ENCODE data around the gene ORM2.

The ORM2 gene

GRCh38 chr9:114291064-114291474 lies 38.6 kb upstream of the ORM2 start:
- in situ Hi-C loops (cut with HindIII; ENCODE audit: low sequenced_read_pairs): loop anchor here (25.0 kb wide), 1 partner anchor 204 kb away; the partner anchor contains the start of genes AMBP and KIF12

- in situ Hi-C loops (cut with HindIII; ENCODE audit: low sequenced_read_pairs): loop anchor here (25.0 kb wide), 1 partner anchor 205 kb away; the partner anchor contains the start of genes AMBP and KIF12
These were observed 37.6 kb upstream of the ORM2 start for GRCh38 chr9:114291886-114292590.

- in situ Hi-C loops (cut with HindIII; ENCODE audit: low sequenced_read_pairs): loop anchor here (25.0 kb wide), 1 partner anchor 207 kb away; the partner anchor contains the start of genes AMBP and KIF12
These were observed 35.0 kb upstream of the ORM2 start for GRCh38 chr9:114294664-114295063.

GRCh38 chr9:114296338-114296737 lies 33.3 kb upstream of the ORM2 start:
- in situ Hi-C loops (cut with HindIII; ENCODE audit: low sequenced_read_pairs): loop anchor here (25.0 kb wide), 1 partner anchor 209 kb away; the partner anchor contains the start of genes AMBP and KIF12

- in situ Hi-C loops (cut with HindIII; ENCODE audit: low sequenced_read_pairs): loop anchor here (25.0 kb wide), 1 partner anchor 212 kb away; the partner anchor contains the start of genes AMBP and KIF12
These were observed 30.1 kb upstream of the ORM2 start for GRCh38 chr9:114299286-114300152.

- in situ Hi-C loops (cut with HindIII; ENCODE audit: low sequenced_read_pairs): no loop called here
These were observed 29.4 kb upstream of the ORM2 start for GRCh38 chr9:114300153-114300845.

GRCh38 chr9:114300846-114301797 lies 28.5 kb upstream of the ORM2 start:
- in situ Hi-C loops (cut with HindIII; ENCODE audit: low sequenced_read_pairs): no loop called here

- in situ Hi-C loops (cut with HindIII; ENCODE audit: low sequenced_read_pairs): no loop called here
These were observed 27.7 kb upstream of the ORM2 start for GRCh38 chr9:114301798-114302565.

- in situ Hi-C loops (cut with HindIII; ENCODE audit: low sequenced_read_pairs): no loop called here
These were observed 26.9 kb upstream of the ORM2 start for GRCh38 chr9:114302727-114303126.

- in situ Hi-C loops (cut with HindIII; ENCODE audit: low sequenced_read_pairs): no loop called here
These were observed 26.1 kb upstream of the ORM2 start for GRCh38 chr9:114303571-114303970.

- in situ Hi-C loops (cut with HindIII; ENCODE audit: low sequenced_read_pairs): no loop called here
These were observed 25.7 kb upstream of the ORM2 start for GRCh38 chr9:114303977-114304376.

GRCh38 chr9:114304416-114305188 lies 25.1 kb upstream of the ORM2 start:
- in situ Hi-C loops (cut with HindIII; ENCODE audit: low sequenced_read_pairs): no loop called here

- in situ Hi-C loops (cut with HindIII; ENCODE audit: low sequenced_read_pairs): no loop called here
These were observed 21.8 kb upstream of the ORM2 start for GRCh38 chr9:114307899-114308267.

- in situ Hi-C loops (cut with HindIII; ENCODE audit: low sequenced_read_pairs): no loop called here
These were observed 21.2 kb upstream of the ORM2 start for GRCh38 chr9:114308361-114308950.

- in situ Hi-C loops (cut with HindIII; ENCODE audit: low sequenced_read_pairs): no loop called here
These were observed 20.6 kb upstream of the ORM2 start for GRCh38 chr9:114309096-114309495.

- in situ Hi-C loops (cut with HindIII; ENCODE audit: low sequenced_read_pairs): no loop called here
These were observed 18.9 kb upstream of the ORM2 start for GRCh38 chr9:114310471-114311450.
